Measurements from ENCODE around the gene RARA.
"Not testable (repeated sequence)": the region's sequence is repeated elsewhere in the genome, so short reads cannot be mapped to it uniquely, and the experiment has no call there.

Gene RARA

GRCh38 chr17:40299159-40299757, 9.7 kb upstream of the RARA start:
- DNase-seq = not testable (repeated sequence)

- DNase-seq = no peak
These were observed 7.7 kb upstream of the RARA start for GRCh38 chr17:40301315-40301714.

GRCh38 chr17:40303009-40303657, 5.8 kb upstream of the RARA start:
- DNase-seq = peak; percentile 64

GRCh38 chr17:40303708-40304551, 5.0 kb upstream of the RARA start:
- DNase-seq = peak; percentile 24

- DNase-seq = not testable (repeated sequence)
These were observed 4.5 kb upstream of the RARA start for GRCh38 chr17:40304552-40304863.

- not testable (repeated sequence) for DNase-seq
These were observed 4.1 kb upstream of the RARA start for GRCh38 chr17:40304866-40305265.

- DNase-seq = no peak
These were observed 2.6 kb upstream of the RARA start for GRCh38 chr17:40306395-40306794.

GRCh38 chr17:40307001-40307730, 1.8 kb upstream of the RARA start:
- DNase-seq = peak; percentile 58

- DNase-seq = no peak
These were observed 1.2 kb upstream of the RARA start for GRCh38 chr17:40307740-40308239.

- no peak for DNase-seq
These were observed 1.1 kb downstream of the RARA start for GRCh38 chr17:40309949-40310510.

GRCh38 chr17:40310882-40311391, 2.0 kb downstream of the RARA start:
- DNase-seq = no peak

GRCh38 chr17:40311575-40311974, 2.6 kb downstream of the RARA start:
- no peak for DNase-seq

- no peak for DNase-seq
These were observed 3.3 kb downstream of the RARA start for GRCh38 chr17:40312131-40312731.

- no peak for DNase-seq
These were observed 4.1 kb downstream of the RARA start for GRCh38 chr17:40312893-40313667.

- DNase-seq = peak; percentile 78
These were observed 4.9 kb downstream of the RARA start for GRCh38 chr17:40313668-40314583.

GRCh38 chr17:40314584-40314956, 5.6 kb downstream of the RARA start:
- DNase-seq = peak; percentile 90

GRCh38 chr17:40315206-40315605, 6.2 kb downstream of the RARA start:
- DNase-seq = no peak

GRCh38 chr17:40315678-40316570, 6.9 kb downstream of the RARA start:
- no peak for DNase-seq
